ENCODE measurements around the gene CDC42BPB.

GRCh38 chr14:102993523-102993922, 63.8 kb downstream of the CDC42BPB start:
- TF ChIP-seq, protein P1, sequence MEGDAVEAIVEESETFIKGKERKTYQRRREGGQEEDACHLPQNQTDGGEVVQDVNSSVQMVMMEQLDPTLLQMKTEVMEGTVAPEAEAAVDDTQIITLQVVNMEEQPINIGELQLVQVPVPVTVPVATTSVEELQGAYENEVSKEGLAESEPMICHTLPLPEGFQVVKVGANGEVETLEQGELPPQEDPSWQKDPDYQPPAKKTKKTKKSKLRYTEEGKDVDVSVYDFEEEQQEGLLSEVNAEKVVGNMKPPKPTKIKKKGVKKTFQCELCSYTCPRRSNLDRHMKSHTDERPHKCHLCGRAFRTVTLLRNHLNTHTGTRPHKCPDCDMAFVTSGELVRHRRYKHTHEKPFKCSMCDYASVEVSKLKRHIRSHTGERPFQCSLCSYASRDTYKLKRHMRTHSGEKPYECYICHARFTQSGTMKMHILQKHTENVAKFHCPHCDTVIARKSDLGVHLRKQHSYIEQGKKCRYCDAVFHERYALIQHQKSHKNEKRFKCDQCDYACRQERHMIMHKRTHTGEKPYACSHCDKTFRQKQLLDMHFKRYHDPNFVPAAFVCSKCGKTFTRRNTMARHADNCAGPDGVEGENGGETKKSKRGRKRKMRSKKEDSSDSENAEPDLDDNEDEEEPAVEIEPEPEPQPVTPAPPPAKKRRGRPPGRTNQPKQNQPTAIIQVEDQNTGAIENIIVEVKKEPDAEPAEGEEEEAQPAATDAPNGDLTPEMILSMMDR (IDR thresholded peaks at IDR 0.05) = no peak
- no peak for TF ChIP-seq POLR2A (IDR thresholded peaks at IDR 0.05)
